A673 (cell line): ENCODE data around the gene ACOXL.

Experiments used
- EZH2 ChIP-seq: fragments of 200-600 bp; sonication (generic); IDR thresholded peaks from 2 replicates; pipeline ENCODE4 v1.6.1; 2017; ENCODE audit warnings: borderline replicate concordance, low read depth, mild to moderate bottlenecking, mixed read lengths, antibody characterized with exemption, low read length; ENCODE audit not compliant: poor library complexity, severe bottlenecking
- TF ChIP-seq, protein P1 (sequence below): fragments of 300-800, 200-600 bp; sonication (generic); conservative IDR thresholded peaks from 2 replicates; pipeline ENCODE4 v1.5.1; 2017; ENCODE audit warnings: low read depth, mild to moderate bottlenecking, antibody characterized with exemption, low read length, moderate library complexity, mixed read lengths

- TF ChIP-seq, protein P1, sequence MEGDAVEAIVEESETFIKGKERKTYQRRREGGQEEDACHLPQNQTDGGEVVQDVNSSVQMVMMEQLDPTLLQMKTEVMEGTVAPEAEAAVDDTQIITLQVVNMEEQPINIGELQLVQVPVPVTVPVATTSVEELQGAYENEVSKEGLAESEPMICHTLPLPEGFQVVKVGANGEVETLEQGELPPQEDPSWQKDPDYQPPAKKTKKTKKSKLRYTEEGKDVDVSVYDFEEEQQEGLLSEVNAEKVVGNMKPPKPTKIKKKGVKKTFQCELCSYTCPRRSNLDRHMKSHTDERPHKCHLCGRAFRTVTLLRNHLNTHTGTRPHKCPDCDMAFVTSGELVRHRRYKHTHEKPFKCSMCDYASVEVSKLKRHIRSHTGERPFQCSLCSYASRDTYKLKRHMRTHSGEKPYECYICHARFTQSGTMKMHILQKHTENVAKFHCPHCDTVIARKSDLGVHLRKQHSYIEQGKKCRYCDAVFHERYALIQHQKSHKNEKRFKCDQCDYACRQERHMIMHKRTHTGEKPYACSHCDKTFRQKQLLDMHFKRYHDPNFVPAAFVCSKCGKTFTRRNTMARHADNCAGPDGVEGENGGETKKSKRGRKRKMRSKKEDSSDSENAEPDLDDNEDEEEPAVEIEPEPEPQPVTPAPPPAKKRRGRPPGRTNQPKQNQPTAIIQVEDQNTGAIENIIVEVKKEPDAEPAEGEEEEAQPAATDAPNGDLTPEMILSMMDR: no peak
- TF ChIP-seq EZH2: no peak
Measured at GRCh38 chr2:110994250-110994961, 262.0 kb downstream of the ACOXL start.
